Measurements from ENCODE around the gene NAALADL2. TPM values are rescaled to one million over a fixed set of nuclear protein-coding genes. Genes with fewer than 3 reads are reported as not detected.

The NAALADL2 gene
- total RNA-seq, 1 donor from 2014 or later, result 5.9 TPM

DNA sequence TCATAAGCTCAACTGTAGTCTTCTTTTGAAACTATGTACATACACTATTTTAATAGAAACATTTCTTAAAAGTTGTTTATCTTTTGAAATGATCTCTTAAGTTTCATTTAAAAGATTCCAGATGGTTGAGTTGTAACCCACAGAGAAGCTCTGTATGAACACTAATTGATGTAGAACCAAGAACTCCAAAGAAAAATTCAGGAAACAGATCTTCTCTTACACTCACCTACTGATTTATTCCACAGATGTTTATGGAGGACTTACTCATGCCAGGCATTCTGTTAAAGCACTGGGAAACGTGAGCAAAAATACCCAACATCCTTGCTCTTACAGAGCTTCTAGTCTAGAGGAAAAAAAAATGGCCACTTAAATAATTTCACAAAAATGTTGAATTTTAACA lies 551.1 kb downstream of the NAALADL2 start:
- intact Hi-C loops (cut with DNase I), result no loop called here
- no peaks in the 10 kb centered on the region for H3K27me3 ChIP-seq
- no peak for DNase-seq (ENCODE audit: low spot score in 2 of 2)
- H3K4me3 ChIP-seq, result no peak overlapping the region
- TF ChIP-seq, protein P1, sequence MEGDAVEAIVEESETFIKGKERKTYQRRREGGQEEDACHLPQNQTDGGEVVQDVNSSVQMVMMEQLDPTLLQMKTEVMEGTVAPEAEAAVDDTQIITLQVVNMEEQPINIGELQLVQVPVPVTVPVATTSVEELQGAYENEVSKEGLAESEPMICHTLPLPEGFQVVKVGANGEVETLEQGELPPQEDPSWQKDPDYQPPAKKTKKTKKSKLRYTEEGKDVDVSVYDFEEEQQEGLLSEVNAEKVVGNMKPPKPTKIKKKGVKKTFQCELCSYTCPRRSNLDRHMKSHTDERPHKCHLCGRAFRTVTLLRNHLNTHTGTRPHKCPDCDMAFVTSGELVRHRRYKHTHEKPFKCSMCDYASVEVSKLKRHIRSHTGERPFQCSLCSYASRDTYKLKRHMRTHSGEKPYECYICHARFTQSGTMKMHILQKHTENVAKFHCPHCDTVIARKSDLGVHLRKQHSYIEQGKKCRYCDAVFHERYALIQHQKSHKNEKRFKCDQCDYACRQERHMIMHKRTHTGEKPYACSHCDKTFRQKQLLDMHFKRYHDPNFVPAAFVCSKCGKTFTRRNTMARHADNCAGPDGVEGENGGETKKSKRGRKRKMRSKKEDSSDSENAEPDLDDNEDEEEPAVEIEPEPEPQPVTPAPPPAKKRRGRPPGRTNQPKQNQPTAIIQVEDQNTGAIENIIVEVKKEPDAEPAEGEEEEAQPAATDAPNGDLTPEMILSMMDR (IDR thresholded peaks at IDR 0.05), result no peak
- H3K36me3 ChIP-seq, result no peaks in the 10 kb centered on the region
- no peaks in the 10 kb centered on the region for H3K4me1 ChIP-seq
- H3K27ac ChIP-seq, result no peak overlapping the region
- H3K9me3 ChIP-seq, result no peaks in the 10 kb centered on the region

DNA sequence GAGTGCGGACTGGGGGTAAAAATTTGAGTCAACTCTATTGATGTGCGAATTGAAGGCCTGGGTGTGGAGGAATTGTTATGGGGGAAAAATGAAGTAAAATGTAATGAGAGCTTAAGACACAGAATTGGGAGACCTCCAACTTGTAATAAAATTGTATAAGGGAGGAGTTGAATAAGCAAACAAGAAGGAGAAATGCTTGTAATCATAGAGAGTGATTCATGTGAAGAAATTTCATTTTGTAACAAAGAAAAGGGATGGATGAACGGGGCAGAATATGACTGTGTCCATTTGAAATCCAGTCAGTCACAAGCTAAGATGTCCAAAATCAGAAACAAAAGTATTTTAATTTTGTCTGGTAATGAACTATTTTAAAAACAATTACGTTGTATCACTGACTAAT lies 552.3 kb downstream of the NAALADL2 start:
- Histone ChIP-seq H3K4me3 (no peak overlapping the region), H3K27ac (no peak overlapping the region), H3K9me3 (no peaks in the 10 kb centered on the region), H3K36me3 (no peaks in the 10 kb centered on the region), H3K4me1 (no peaks in the 10 kb centered on the region), H3K27me3 (no peaks in the 10 kb centered on the region)
- intact Hi-C loops (cut with DNase I), result no loop called here
- TF ChIP-seq, protein P1 (IDR thresholded peaks at IDR 0.05), result no peak
- no peak for DNase-seq (ENCODE audit: low spot score in 2 of 2)

DNA sequence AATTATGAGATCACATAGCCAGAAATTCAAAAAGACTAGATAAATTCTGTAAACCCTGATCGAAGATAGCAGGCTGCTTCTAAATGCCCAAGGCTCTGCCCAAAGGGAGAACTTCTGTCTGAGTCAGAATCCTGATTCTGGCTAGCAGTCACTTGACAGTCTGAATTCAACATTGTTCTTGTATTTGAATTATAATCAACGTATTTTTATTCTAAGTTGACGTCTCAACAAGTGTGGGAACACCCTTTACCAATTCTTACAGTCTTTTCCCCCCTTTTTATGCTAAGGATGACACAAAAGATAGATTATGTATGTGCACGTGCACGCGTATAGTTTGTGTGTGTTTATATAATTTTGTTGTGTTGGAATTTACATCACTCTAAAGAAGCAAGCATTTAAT lies 552.8 kb downstream of the NAALADL2 start:
- Histone ChIP-seq H3K27me3 (no peaks in the 10 kb centered on the region), H3K9me3 (no peaks in the 10 kb centered on the region), H3K4me1 (no peaks in the 10 kb centered on the region), H3K27ac (no peak overlapping the region), H3K4me3 (no peak overlapping the region), H3K36me3 (no peaks in the 10 kb centered on the region)
- DNase-seq (ENCODE audit: low spot score in 2 of 2), result no peak
- intact Hi-C loops (cut with DNase I), result no loop called here
- TF ChIP-seq, protein P1 (IDR thresholded peaks at IDR 0.05), result no peak

DNA sequence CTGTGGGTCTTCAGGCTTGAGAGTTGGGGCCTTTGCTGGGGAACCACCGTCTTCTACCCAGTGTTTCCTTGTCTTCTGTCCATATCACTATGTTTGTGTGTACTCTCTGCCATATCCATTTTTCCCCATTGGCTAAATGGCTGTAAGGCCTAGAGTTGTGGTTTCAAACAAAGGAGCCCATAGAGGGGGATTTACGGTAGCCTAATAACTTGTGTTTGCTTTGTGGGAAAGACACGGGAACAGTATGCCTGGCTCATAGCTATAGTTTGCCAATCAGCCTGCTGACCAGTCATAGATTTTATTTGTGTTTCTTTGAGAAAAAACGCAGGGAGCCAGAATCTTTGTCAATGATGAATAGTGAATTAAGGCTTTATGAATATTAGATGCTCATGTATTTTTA lies 554.8 kb downstream of the NAALADL2 start:
- H3K27me3 ChIP-seq, result no peaks in the 10 kb centered on the region
- H3K36me3 ChIP-seq, result no peaks in the 10 kb centered on the region
- TF ChIP-seq, protein P1 (IDR thresholded peaks at IDR 0.05), result no peak
- no peaks in the 10 kb centered on the region for H3K4me1 ChIP-seq
- no peak overlapping the region for H3K4me3 ChIP-seq
- intact Hi-C loops (cut with DNase I), result no loop called here
- H3K9me3 ChIP-seq, result no peaks in the 10 kb centered on the region
- H3K27ac ChIP-seq, result no peak overlapping the region
- DNase-seq (ENCODE audit: low spot score in 2 of 2), result no peak

DNA sequence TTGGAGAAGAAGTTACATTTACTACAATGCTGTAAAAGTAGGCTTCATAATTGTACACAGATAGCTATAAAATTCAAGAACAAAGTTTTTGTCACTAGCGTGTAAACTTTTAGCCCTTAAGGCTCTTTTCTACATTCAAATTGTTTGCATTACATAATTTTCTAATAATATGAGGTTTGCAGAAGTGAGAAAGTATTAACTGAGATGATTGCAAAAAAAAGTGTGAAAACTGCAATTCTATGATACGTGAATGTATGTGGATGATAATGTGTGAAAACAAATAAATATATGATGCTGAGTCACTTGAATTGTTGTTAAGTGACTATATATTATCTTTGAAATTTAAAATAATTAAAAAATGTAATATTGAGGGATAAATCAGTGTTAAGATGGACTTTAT lies 557.5 kb downstream of the NAALADL2 start:
- TF ChIP-seq, protein P1 (IDR thresholded peaks at IDR 0.05), result no peak
- Histone ChIP-seq H3K9me3 (no peaks in the 10 kb centered on the region), H3K4me3 (no peak overlapping the region), H3K4me1 (no peaks in the 10 kb centered on the region), H3K36me3 (no peaks in the 10 kb centered on the region), H3K27me3 (no peaks in the 10 kb centered on the region), H3K27ac (no peak overlapping the region)
- intact Hi-C loops (cut with DNase I), result no loop called here
- DNase-seq (ENCODE audit: low spot score in 2 of 2), result no peak

DNA sequence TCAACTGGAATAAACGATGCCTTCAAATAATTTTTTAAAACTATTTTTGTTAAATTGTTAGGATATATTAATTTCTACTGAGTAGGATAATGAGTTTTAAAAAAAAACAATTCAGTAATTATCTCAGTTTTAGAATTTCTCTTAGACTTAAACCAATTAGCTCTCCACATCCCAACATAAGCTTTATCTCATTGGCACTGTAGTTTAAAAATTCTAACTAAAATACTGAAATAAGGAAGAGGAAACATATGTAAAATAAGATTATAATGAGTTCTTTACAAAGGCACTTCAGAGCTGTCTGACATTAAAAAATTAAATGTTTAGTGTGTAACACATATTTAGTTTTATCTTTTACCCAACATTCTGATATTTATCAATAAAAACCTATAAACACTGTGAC lies 558.3 kb downstream of the NAALADL2 start:
- Histone ChIP-seq H3K27me3 (no peaks in the 10 kb centered on the region), H3K9me3 (no peaks in the 10 kb centered on the region), H3K4me3 (no peak overlapping the region), H3K4me1 (peaks cover 0 to 4% of the 10 kb centered on the region in 2 donors), H3K36me3 (no peaks in the 10 kb centered on the region), H3K27ac (no peak overlapping the region)
- TF ChIP-seq, protein P1 (IDR thresholded peaks at IDR 0.05), result no peak
- intact Hi-C loops (cut with DNase I), result no loop called here
- no peak for DNase-seq (ENCODE audit: low spot score in 2 of 2)
